ENCODE results near the gene CUEDC1. TPM values are rescaled to one million over a fixed set of nuclear protein-coding genes. Genes with fewer than 3 reads are reported as not detected.

Gene CUEDC1
- total RNA-seq, 3 donors from 2014 or later: 23.5 to 46.8 (median 23.6) TPM

DNA sequence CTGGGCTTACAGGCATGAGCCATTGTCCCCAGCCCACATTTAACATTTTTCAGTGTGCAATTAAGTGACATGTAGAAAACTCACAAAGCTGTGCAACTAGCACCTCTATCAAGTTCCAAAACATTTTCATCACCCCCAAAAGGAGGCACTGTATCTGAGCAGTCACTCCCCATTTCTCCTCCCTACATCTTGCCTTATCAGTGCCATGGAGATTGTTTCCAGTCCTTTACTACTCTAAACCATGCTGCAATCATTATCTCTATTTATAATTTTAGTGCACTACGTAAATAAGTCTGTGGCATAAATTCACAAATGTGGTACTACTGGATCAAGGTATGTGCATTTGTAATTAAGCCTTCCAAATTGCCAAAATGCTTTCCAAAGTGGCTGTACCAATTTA is 112.9 kb downstream of the CUEDC1 start:
- DNase-seq: no peak
- TF ChIP-seq, protein P1, sequence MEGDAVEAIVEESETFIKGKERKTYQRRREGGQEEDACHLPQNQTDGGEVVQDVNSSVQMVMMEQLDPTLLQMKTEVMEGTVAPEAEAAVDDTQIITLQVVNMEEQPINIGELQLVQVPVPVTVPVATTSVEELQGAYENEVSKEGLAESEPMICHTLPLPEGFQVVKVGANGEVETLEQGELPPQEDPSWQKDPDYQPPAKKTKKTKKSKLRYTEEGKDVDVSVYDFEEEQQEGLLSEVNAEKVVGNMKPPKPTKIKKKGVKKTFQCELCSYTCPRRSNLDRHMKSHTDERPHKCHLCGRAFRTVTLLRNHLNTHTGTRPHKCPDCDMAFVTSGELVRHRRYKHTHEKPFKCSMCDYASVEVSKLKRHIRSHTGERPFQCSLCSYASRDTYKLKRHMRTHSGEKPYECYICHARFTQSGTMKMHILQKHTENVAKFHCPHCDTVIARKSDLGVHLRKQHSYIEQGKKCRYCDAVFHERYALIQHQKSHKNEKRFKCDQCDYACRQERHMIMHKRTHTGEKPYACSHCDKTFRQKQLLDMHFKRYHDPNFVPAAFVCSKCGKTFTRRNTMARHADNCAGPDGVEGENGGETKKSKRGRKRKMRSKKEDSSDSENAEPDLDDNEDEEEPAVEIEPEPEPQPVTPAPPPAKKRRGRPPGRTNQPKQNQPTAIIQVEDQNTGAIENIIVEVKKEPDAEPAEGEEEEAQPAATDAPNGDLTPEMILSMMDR (IDR thresholded peaks at IDR 0.05): no peak
- Histone ChIP-seq H3K4me3 (no peak overlapping the region), H3K4me1 (ENCODE audit: low read depth) (no peaks in the 10 kb centered on the region), H3K9me3 (no peaks in the 10 kb centered on the region), H3K36me3 (ENCODE audit: low read depth) (no peaks in the 10 kb centered on the region)
- intact Hi-C loops (cut with DNase I, micrococcal nuclease): loop anchor here in 1 of 2 donors (10.0 kb wide), 1 partner anchor 273 kb away; no protein-coding TSS in a partner anchor
- no peak for ATAC-seq

DNA sequence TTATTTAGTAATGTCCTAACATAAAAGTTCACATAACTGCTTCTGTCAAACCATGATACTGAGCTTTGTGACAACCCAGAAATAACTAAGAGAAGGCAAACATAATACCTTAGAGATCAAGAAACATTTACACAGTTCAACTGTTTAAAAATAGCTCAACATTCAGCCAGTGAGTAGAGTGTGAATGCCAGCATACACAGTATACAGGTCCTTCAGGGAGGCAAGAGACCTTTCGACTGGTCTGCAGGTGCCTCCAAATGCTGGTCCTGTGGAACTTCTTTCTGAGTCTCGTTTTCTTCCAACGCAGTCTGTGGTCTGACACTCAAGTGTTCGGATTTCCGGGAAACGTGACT is 115.7 kb downstream of the CUEDC1 start:
- Histone ChIP-seq H3K9me3 (no peaks in the 10 kb centered on the region), H3K36me3 (ENCODE audit: low read depth) (no peaks in the 10 kb centered on the region), H3K4me1 (ENCODE audit: low read depth) (no peaks in the 10 kb centered on the region), H3K4me3 (no peak overlapping the region)
- ATAC-seq: no peak
- intact Hi-C loops (cut with DNase I, micrococcal nuclease): loop anchor here in 1 of 2 donors (10.0 kb wide), 2 partner anchors 595 to 705 kb away; no protein-coding TSS in a partner anchor
- TF ChIP-seq, protein P1 (IDR thresholded peaks at IDR 0.05): no peak
- no peak for DNase-seq

DNA sequence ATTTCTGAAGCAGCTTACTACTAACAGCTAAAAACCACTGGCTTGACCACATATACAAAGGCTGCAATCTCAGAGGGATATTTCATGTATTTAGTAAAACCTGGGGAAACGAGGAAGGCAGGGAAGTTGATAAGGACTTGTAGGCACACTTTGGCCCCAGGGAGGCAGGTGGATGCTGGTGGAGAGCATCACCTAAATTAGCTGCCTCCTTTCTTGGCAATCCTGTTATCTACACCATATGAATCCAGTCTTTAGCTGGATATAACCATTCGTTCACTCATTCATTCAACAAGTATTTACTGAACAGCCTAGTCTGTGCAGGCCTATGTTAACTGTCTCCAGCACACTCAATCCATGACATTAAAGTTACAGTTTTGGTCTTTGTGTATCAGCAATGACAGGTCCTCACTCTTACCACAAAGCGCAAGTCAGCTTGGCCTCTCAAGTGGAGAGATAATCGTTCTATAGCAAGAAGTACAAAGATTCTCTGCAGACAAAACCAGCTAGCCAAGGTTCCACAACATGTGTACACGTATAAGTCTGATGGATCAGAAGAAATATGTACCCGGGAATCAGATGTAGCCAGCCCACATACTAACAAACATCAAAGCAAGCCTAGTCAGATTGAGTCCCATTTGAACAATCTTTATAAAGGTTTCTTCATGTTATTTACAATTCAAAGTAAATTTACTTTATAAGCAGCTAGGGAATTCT is 116.2 kb downstream of the CUEDC1 start:
- TF ChIP-seq, protein P1 (IDR thresholded peaks at IDR 0.05): no peak
- intact Hi-C loops (cut with DNase I, micrococcal nuclease): loop anchor here in 1 of 2 donors (10.0 kb wide), 2 partner anchors 594 to 704 kb away; no protein-coding TSS in a partner anchor
- Histone ChIP-seq H3K4me1 (ENCODE audit: low read depth) (no peaks in the 10 kb centered on the region), H3K9me3 (no peaks in the 10 kb centered on the region), H3K4me3 (no peak overlapping the region), H3K36me3 (ENCODE audit: low read depth) (no peaks in the 10 kb centered on the region)
- no peak for ATAC-seq
- no peak for DNase-seq

DNA sequence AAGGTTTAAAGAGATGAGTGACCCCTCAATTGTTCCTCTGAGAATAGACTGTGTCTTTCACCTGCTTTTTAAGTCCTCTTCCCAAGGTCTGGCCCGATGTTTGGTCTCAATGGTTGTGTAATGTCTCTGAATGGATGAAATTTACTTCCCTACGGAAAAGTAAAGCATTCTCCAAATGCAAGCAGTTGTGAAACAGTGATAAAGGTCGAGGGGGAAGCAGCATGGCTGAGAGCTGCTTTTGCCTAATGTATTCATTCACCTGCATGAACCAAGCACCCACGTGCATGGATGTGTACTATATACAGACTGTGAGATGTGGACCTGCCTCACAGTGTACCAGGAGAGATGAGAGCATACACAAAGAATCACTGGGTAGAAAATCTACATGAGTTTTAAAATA is 116.8 kb downstream of the CUEDC1 start:
- ATAC-seq (no peak), DNase-seq (no peak)
- Histone ChIP-seq H3K4me1 (ENCODE audit: low read depth) (no peaks in the 10 kb centered on the region), H3K9me3 (no peaks in the 10 kb centered on the region), H3K4me3 (no peak overlapping the region), H3K36me3 (ENCODE audit: low read depth) (no peaks in the 10 kb centered on the region)
- intact Hi-C loops (cut with DNase I, micrococcal nuclease): loop anchor here in 1 of 2 donors (10.0 kb wide), 2 partner anchors 594 to 704 kb away; no protein-coding TSS in a partner anchor
- TF ChIP-seq, protein P1 (IDR thresholded peaks at IDR 0.05): no peak

DNA sequence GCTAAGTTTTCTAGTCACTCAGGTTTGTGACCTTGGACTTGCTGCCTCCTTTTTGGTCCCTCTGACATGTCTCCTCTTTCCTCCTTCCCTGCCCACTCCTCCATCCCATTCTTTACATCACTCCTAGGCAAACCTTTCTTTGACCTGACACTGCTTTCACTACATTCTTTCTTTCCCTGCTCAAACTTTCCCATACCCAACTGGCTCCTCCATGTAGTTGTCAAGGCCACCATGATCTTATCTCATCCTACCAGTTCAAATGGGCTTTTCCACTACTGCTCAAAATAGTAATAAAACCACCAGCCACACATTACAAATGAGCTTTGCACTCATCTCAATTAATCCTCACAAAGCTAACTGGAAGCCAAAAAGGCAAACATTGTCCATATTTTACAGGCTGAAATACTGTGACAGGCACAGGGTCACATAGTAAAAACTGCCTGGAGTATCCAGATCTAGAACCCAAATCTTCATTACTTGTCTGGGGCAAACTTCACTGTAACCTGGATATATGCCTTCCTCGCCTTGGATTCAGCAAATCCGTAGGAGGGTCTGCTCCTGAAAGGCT is 119.8 kb downstream of the CUEDC1 start:
- ATAC-seq (no peak), DNase-seq (no peak)
- TF ChIP-seq, protein P1 (IDR thresholded peaks at IDR 0.05): no peak

More for the DNA sequence above, 119.8 kb downstream of the CUEDC1 start:
- intact Hi-C loops (cut with DNase I, micrococcal nuclease): loop anchor here in 1 of 2 donors (10.0 kb wide), 2 partner anchors 591 to 701 kb away; no protein-coding TSS in a partner anchor
- Histone ChIP-seq H3K9me3 (no peaks in the 10 kb centered on the region), H3K4me3 (no peak overlapping the region), H3K36me3 (ENCODE audit: low read depth) (no peaks in the 10 kb centered on the region), H3K4me1 (ENCODE audit: low read depth) (no peaks in the 10 kb centered on the region)

Data from mucosa of descending colon (tissue), 3 donors.